ENCODE measurements around the gene FOXJ3. TPM values are rescaled to one million over a fixed set of nuclear protein-coding genes. Genes with fewer than 3 reads are reported as not detected.

FOXJ3 gene
- total and polyA plus RNA-seq, 2 of the 4 experiments (the other 2 are of a cell fraction): 16.7 to 30.5 TPM

DNA sequence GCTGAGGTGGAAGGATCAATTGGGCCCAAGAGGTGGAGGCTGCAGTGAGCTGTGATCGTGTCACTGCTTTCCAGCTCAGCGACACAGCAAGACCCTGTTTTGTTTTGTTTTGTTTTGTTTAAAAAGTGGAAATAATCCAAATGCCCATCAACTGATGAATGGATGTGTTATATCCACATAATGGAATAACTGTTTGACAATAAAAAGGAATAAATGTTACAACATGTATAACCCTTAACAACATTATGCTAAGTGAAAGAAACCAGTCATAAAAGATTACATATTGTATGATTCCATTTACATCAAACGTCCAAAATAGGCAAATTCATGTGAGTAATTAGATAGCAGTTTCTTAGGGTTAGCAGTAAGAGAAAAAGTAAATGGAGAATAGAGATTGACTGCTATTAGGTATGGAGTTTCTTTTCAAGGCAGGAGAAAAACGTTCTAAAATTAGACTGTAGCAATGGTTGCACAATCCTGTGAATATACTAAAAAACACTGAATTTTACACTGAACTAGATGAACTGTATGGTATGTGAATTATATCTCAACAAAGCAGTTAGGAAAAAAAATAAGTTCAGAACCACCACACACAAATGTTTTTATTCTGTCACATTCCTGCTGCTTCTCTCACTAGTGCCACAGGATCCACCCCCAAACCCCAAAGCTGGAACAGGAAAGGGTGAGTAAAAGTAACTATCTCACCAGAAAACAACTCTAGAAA is 15.7 kb downstream of the FOXJ3 start:
- in situ Hi-C loops (cut with MboI; ENCODE audit: low sequenced_read_pairs): no loop called here

More for the DNA sequence above, 15.7 kb downstream of the FOXJ3 start:
- POLR2A ChIA-PET (ENCODE audit: unreplicated experiment): no interaction called here
- no TSS peak for BruUV-seq (replicated peaks)
- Histone ChIP-seq H2AK9ac (replicated peaks; ENCODE audit: low read depth, low read length, poor library complexity) (no peak overlapping the region), H3K9me3 (ENCODE audit: control insufficient read depth, insufficient read depth, low read length) (no peaks in the 10 kb centered on the region), H3K9me1 (ENCODE audit: insufficient read depth, low read length) (peaks cover 7% of the 10 kb centered on the region), H3K14ac (replicated peaks; ENCODE audit: low read depth, low read length) (no peak overlapping the region), H3K9ac (ENCODE audit: low read depth, low read length) (no peak overlapping the region), H2AFZ (replicated peaks; ENCODE audit: low read length, poor library complexity) (no peak overlapping the region), H2BK120ac (ENCODE audit: low read depth, low read length) (no peak overlapping the region), H4K20me1 (ENCODE audit: insufficient read depth, low read length) (peaks cover 80% of the 10 kb centered on the region), H3K18ac (ENCODE audit: low read depth, low read length) (0 out of 2 replicates have a peak overlapping the region, but pooled peaks have one; percentile 13), H3K79me1 (ENCODE audit: low read depth in 1 of 2, low read length in 2 of 2) (peaks cover 22 to 68% of the 10 kb centered on the region in 2 experiments), H3K4ac (ENCODE audit: low read depth, low read length) (no peak overlapping the region), H3K27ac (ENCODE audit: insufficient read depth, low read length) (no peak overlapping the region; the same call in 1 of the 2 replicates), H2BK15ac (ENCODE audit: low read depth, low read length) (no peak overlapping the region), H2AK5ac (ENCODE audit: low read depth, low read length) (0 out of 2 replicates have a peak overlapping the region, but pooled peaks have one; percentile 11), H4K5ac (ENCODE audit: low read depth, low read length) (no peak overlapping the region), H3K36me3 (ENCODE audit: control insufficient read depth, insufficient read depth, low read length) (no peaks in the 10 kb centered on the region), H3K27me3 (ENCODE audit: control insufficient read depth, insufficient read depth, low read length) (no peaks in the 10 kb centered on the region), H3K23ac (ENCODE audit: low read depth, low read length) (no peak overlapping the region), H4K91ac (ENCODE audit: insufficient read depth, low read depth, low read length) (no peak overlapping the region), H3K4me3 (ENCODE audit: insufficient read depth, low read depth, low read length) (no peak overlapping the region), H2BK20ac (ENCODE audit: low read depth, low read length) (no peak overlapping the region), H4K8ac (ENCODE audit: low read depth in 2 of 2, low read length in 2 of 2) (no peak overlapping the region), H2BK5ac (ENCODE audit: low read depth, low read length, poor library complexity, severe bottlenecking) (peak overlapping the region; percentile 84), H3K56ac (ENCODE audit: extremely low read depth, insufficient read depth, low read length) (no peak overlapping the region), H3K4me2 (ENCODE audit: low read depth, low read length) (peak overlapping the region; percentile 68), H3K4me1 (ENCODE audit: control insufficient read depth, insufficient read depth, low read length) (peaks cover 6% of the 10 kb centered on the region)
- dilution Hi-C loops (cut with HindIII; ENCODE audit: low sequenced_read_pairs, unreplicated experiment) (no loop called here), intact Hi-C loops (cut with micrococcal nuclease) (no loop called here)
- WGBS, 2 experiments (ENCODE audit: extremely low coverage in 2 of 2, insufficient read length in 1 of 2): no CpG with 5 or more reads among the region's 4 CpGs
- CTCF ChIA-PET: no interaction called here
- peak; percentile 77 for DNase-seq
- TF ChIP-seq NFE2L2 (IDR thresholded peaks at IDR 0.05; ENCODE audit: low read depth, low read length): no peak
- peak; percentile 97 for TF ChIP-seq CEBPB (IDR thresholded peaks at IDR 0.05; ENCODE audit: low read depth, low read length)
- peak; percentile 79 for ATAC-seq (ENCODE audit: low read depth)

Data from IMR-90 (cell line).